K562 (cell line): ENCODE data around the gene GGT6. TPM values are rescaled to one million over a fixed set of nuclear protein-coding genes. Genes with fewer than 3 reads are reported as not detected.

Source experiments
- ATAC-seq: fragments of 200-7000 bp; cut with Tn5 transposase; 3 replicates; pipeline ENCODE4 v1.9.1; 2020; ENCODE audit warnings: moderate library complexity
- BruUV-seq: library from RNA; stranded (reverse); fragments of 400-500 nt; replicated peaks from 2 replicates; lab custom pipeline; 2021; lab: Mats Ljungman, UMichigan
- CTCF ChIA-PET: fragments of 300-600 bp; formaldehyde crosslinking; extraction: SDS; loops from one replicate; lab custom pipeline; 2021; ENCODE audit warnings: low intra/inter-chr PET ratio; lab: Yijun Ruan, JAX
- POLR2A ChIA-PET: fragments of 300-600, 350-650 bp; sonication (Branson Sonifier 250); formaldehyde crosslinking; extraction: SDS; loops from one replicate; lab custom pipeline; 2021; ENCODE audit warnings: antibody characterized with exemption, inconsistent platforms; lab: Yijun Ruan, JAX
- DNase-seq, 4 experiments: peaks; one replicate each; pipeline versions ENCODE4 v3.0.0 to v3.0.0-alpha.2; 2011 to 2018; ENCODE audit warnings: low spot score in 3 of 4, mixed read lengths in 3 of 4; ENCODE audit errors: extremely low read depth in 1 of 4
- FAIRE-seq: peaks from 2 replicates; lab custom pipeline; 2011; peaks lifted over from hg19 to GRCh38; lab: Jason Lieb, UNC
- H2AFZ ChIP-seq: 2 replicates; pipeline ENCODE4 v1.6.0; 2011; ENCODE audit warnings: low read depth, low read length, control low read depth, inconsistent platforms
- H3K27ac ChIP-seq: fragments of 200-600 bp; 3 replicates; pipeline ENCODE4 v1.8.0; 2011; ENCODE audit warnings: low read depth, mild to moderate bottlenecking, control low read depth, inconsistent platforms, low read length, moderate library complexity, mixed read lengths; ENCODE audit errors: extremely low read depth
- H3K27me3 ChIP-seq, 2 experiments: fragments of 300-600 bp in 1 of 2; 2 replicates in 1 of 2; 3 replicates in 1 of 2; pipeline versions ENCODE4 v1.6.0 to v1.8.0; 2011; ENCODE audit warnings: inconsistent platforms in 2 of 2, low read length in 2 of 2, mild to moderate bottlenecking in 1 of 2, mixed read lengths in 1 of 2, moderate library complexity in 1 of 2; ENCODE audit not compliant: control insufficient read depth in 2 of 2, insufficient read depth in 2 of 2
- H3K36me3 ChIP-seq: fragments of 300-600 bp; 3 replicates; pipeline ENCODE4 v1.8.0; 2011; ENCODE audit warnings: mild to moderate bottlenecking, low read length, inconsistent platforms; ENCODE audit not compliant: control insufficient read depth, insufficient read depth
- H3K4me1 ChIP-seq, 2 experiments: fragments of 200-600 bp in 1 of 2; replicated peaks in 1 of 2; 2 replicates in 1 of 2; 3 replicates in 1 of 2; pipeline versions ENCODE4 v1.5.1 to v1.8.0; 2011; ENCODE audit warnings: inconsistent platforms in 2 of 2, low read length in 2 of 2, mild to moderate bottlenecking in 1 of 2, mixed read lengths in 1 of 2, moderate library complexity in 1 of 2; ENCODE audit not compliant: control insufficient read depth in 2 of 2, insufficient read depth in 2 of 2
- H3K4me2 ChIP-seq: 2 replicates; pipeline ENCODE4 v1.6.1; 2011; ENCODE audit warnings: low read length, control low read depth, inconsistent platforms, mixed read lengths; ENCODE audit not compliant: insufficient read depth
- H3K4me3 ChIP-seq: fragments of 200-600 bp; sonication (generic), shearing (Covaris generic); 2 replicates; pipeline ENCODE4 v1.5.1; 2016; ENCODE audit warnings: control low read depth, inconsistent platforms
- H3K79me2 ChIP-seq: fragments of 200-600 bp; 3 replicates; pipeline ENCODE4 v1.8.0; 2011; ENCODE audit warnings: low read length, inconsistent platforms; ENCODE audit not compliant: control insufficient read depth, insufficient read depth
- H3K9ac ChIP-seq, 2 experiments: 2 replicates each; pipeline versions ENCODE4 v1.6.0 to v1.6.1; 2011; ENCODE audit warnings: low read depth in 2 of 2, low read length in 2 of 2, control low read depth in 1 of 2, inconsistent platforms in 1 of 2, mild to moderate bottlenecking in 1 of 2, mixed read lengths in 1 of 2; ENCODE audit not compliant: insufficient read depth in 1 of 2
- H3K9me1 ChIP-seq: one replicate; pipeline ENCODE4 v1.6.0; 2011; ENCODE audit warnings: inconsistent platforms, mild to moderate bottlenecking, low read length, moderate library complexity; ENCODE audit not compliant: control insufficient read depth, insufficient read depth
- H3K9me3 ChIP-seq: replicated peaks from 2 replicates; pipeline ENCODE4 v1.5.1; 2011; ENCODE audit warnings: low read depth, low read length, inconsistent platforms; ENCODE audit not compliant: control insufficient read depth, insufficient read depth
- H4K20me1 ChIP-seq: replicated peaks from 2 replicates; pipeline ENCODE4 v1.6.1; 2011; ENCODE audit warnings: low read length, inconsistent platforms, mixed read lengths; ENCODE audit not compliant: control insufficient read depth, insufficient read depth
- CSDE1 ChIP-seq, 2 experiments: fragments of 450-650 bp; IDR thresholded peaks; 2 replicates each; pipeline ENCODE4 v1.6.1; 2016; ENCODE audit warnings: mild to moderate bottlenecking in 1 of 2
- FOXK2 ChIP-seq, 2 experiments: fragments of 450-650 bp; IDR thresholded peaks in 1 of 2; conservative IDR thresholded peaks in 1 of 2; 2 replicates each; pipeline ENCODE4 v1.6.1; 2016; ENCODE audit warnings: low read depth in 2 of 2, mild to moderate bottlenecking in 1 of 2
- HDAC8 ChIP-seq: fragments of 450-650 bp; IDR thresholded peaks from 2 replicates; pipeline ENCODE4 v1.6.1; 2016; ENCODE audit warnings: mild to moderate bottlenecking, missing genetic modification characterization, moderate library complexity, missing compliant biosample characterization
- IRF9 ChIP-seq: fragments of 450-650 bp; IDR thresholded peaks from 2 replicates; pipeline ENCODE4 v1.6.1; 2016; ENCODE audit warnings: missing biosample characterization, missing genetic modification characterization
- JUNB ChIP-seq: fragments of 450-650 bp; formaldehyde crosslinking; conservative IDR thresholded peaks from 2 replicates; pipeline ENCODE4 v1.4.0; 2020; ENCODE audit warnings: mild to moderate bottlenecking
- KDM4B ChIP-seq, 2 experiments: fragments of 450-650 bp in 1 of 2; sonication (generic) in 1 of 2; IDR thresholded peaks; 2 replicates each; pipeline ENCODE4 v1.6.1; 2016 to 2017; ENCODE audit warnings: borderline replicate concordance in 2 of 2, antibody characterized with exemption in 1 of 2, low read depth in 1 of 2, mild to moderate bottlenecking in 1 of 2
- NCOA6 ChIP-seq: fragments of 450-650 bp; IDR thresholded peaks from 2 replicates; pipeline ENCODE4 v1.6.1; 2017; ENCODE audit warnings: mild to moderate bottlenecking
- NR3C1 ChIP-seq: sonication (generic); formaldehyde crosslinking; IDR thresholded peaks from 2 replicates; pipeline ENCODE4 v1.8.1; 2022; ENCODE audit warnings: missing genetic modification reagents
- NRF1 ChIP-seq, 2 experiments: fragments of 450-650 bp; IDR thresholded peaks in 1 of 2; conservative IDR thresholded peaks in 1 of 2; 2 replicates each; pipeline ENCODE4 v1.6.1; 2014; ENCODE audit warnings: mild to moderate bottlenecking in 2 of 2
- RBBP5 ChIP-seq: fragments of 200-600 bp; sonication (generic); IDR thresholded peaks from 2 replicates; pipeline ENCODE4 v1.6.1; 2012; ENCODE audit warnings: borderline replicate concordance, mild to moderate bottlenecking, low read length, control low read depth, inconsistent platforms; ENCODE audit not compliant: insufficient read depth, poor library complexity, severe bottlenecking
- RUNX1 ChIP-seq: sonication (generic); IDR thresholded peaks from 2 replicates; pipeline ENCODE4 v1.6.1; 2016; ENCODE audit warnings: antibody characterized with exemption, low read depth
- SAFB2 ChIP-seq: fragments of 200-400 bp; formaldehyde crosslinking; IDR thresholded peaks from 2 replicates; pipeline ENCODE4 v1.6.1; 2018; ENCODE audit warnings: borderline replicate concordance, low read length, low read depth, moderate library complexity; ENCODE audit not compliant: severe bottlenecking
- SIN3B ChIP-seq: fragments of 450-650 bp; IDR thresholded peaks from 2 replicates; pipeline ENCODE4 v1.6.1; 2017; ENCODE audit warnings: low read depth, mild to moderate bottlenecking, moderate library complexity
- TAF7 ChIP-seq: fragments of 450-650 bp; IDR thresholded peaks from 2 replicates; pipeline ENCODE4 v1.6.1; 2016; ENCODE audit warnings: missing genetic modification characterization, missing compliant biosample characterization
- TCF7L2 ChIP-seq: fragments of 150-350 bp; IDR thresholded peaks from 2 replicates; pipeline ENCODE4 v1.6.1; 2016; ENCODE audit warnings: low read depth, mild to moderate bottlenecking, low read length, moderate library complexity
- TOE1 ChIP-seq, 2 experiments: fragments of 450-650 bp in 1 of 2; sonication (generic) in 1 of 2; formaldehyde crosslinking in 1 of 2; IDR thresholded peaks; 2 replicates each; pipeline versions ENCODE4 v1.7.1 to v1.8.0; 2016 to 2022; ENCODE audit warnings: borderline replicate concordance in 2 of 2, mild to moderate bottlenecking in 2 of 2, antibody characterized with exemption in 1 of 2, inconsistent platforms in 1 of 2, low read depth in 1 of 2, missing genetic modification reagents in 1 of 2, moderate library complexity in 1 of 2
- ZBTB9 ChIP-seq: fragments of 450-650 bp; formaldehyde crosslinking; IDR thresholded peaks from 2 replicates; pipeline ENCODE4 v1.4.0; 2020; ENCODE audit warnings: mild to moderate bottlenecking, moderate library complexity
- ZFP1 ChIP-seq: fragments of 450-650 bp; formaldehyde crosslinking; IDR thresholded peaks from 2 replicates; pipeline ENCODE4 v1.4.0; 2020; ENCODE audit warnings: mild to moderate bottlenecking, mixed read lengths
- ZNF197 ChIP-seq: fragments of 200-800 bp; sonication (Bioruptor generic); IDR thresholded peaks from 2 replicates; pipeline ENCODE4 v1.6.1; 2016; ENCODE audit warnings: low read depth, missing genetic modification characterization, missing compliant biosample characterization
- WGBS: fragments of 100-300 bp; shearing (Covaris generic); methylation state at CpG from one replicate; pipeline ENCODE4 v1.1.6; 2016; ENCODE audit warnings: low coverage, mixed read lengths; ENCODE audit not compliant: insufficient coverage; ENCODE audit errors: missing lambda C conversion rate; 5-methylcytosine and 5-hydroxymethylcytosine counted together
- in situ Hi-C: fragments of 300-500 bp; cut with MboI; formaldehyde crosslinking; loops from 4 replicates; pipeline ENCODE4 v1.15.0; 2018; ENCODE audit warnings: inconsistent platforms, mixed read lengths
- intact Hi-C: fragments of 100-400 bp; cut with micrococcal nuclease; formaldehyde crosslinking; loops from 2 replicates; pipeline ENCODE4 v1.14.2; 2022
- polyA plus RNA-seq, 8 experiments: library from polyadenylated mRNA; depleted of rRNA in 4 of 8; stranded (reverse) in 5 of 8; unstranded in 3 of 8; fragments of >200 nt; fragmentation: Nextera tagmentation in 2 of 8; fragmentation: Illumina TruSeq in 1 of 8; extraction: Ambion mirVana in 2 of 8; extraction: Trizol in 1 of 8; gene quantifications; 2 replicates each; pipeline versions ENCODE4 v1.2.1 to v1.2.3, GENCODE V29; 2011 to 2014; ENCODE audit warnings: inconsistent platforms in 1 of 8, missing spikeins in 1 of 8
- total RNA-seq, 7 experiments: library from RNA; depleted of rRNA in 6 of 7; stranded (reverse); fragments of >200 nt in 6 of 7; fragmentation: Illumina TruSeq in 2 of 7; extraction: Trizol in 2 of 7; gene quantifications; 2 replicates each; pipeline versions ENCODE4 v1.2.1 to v1.2.3, GENCODE V29; 2011 to 2021; ENCODE audit warnings: low replicate concordance in 1 of 7

The GGT6 gene
- total and polyA plus RNA-seq, 9 of the 15 experiments (the other 6 are each of a cell fraction or from before 2014, with no cell fraction given): 0.09 TPM; not detected in 8

GRCh38 chr17:4598776-4599504, 38.6 kb upstream of the GGT6 start:
- Histone ChIP-seq H3K4me3 (no peak overlapping the region), H3K9ac (no peak overlapping the region), H4K20me1 (0 out of 2 replicates have a peak, but pooled peaks cover 3% of the 10 kb centered on the region), H3K79me2 (no peaks in the 10 kb centered on the region), H3K36me3 (no peaks in the 10 kb centered on the region), H3K4me2 (no peak overlapping the region), H3K4me1 (peaks cover 0 to 21% of the 10 kb centered on the region in 2 experiments; a peak in 3 of 5 replicates), H3K9me3 (no peaks in the 10 kb centered on the region), H2AFZ (no peak overlapping the region), H3K9me1 (no peaks in the 10 kb centered on the region), H3K27me3 (peaks cover 3 to 80% of the 10 kb centered on the region in 2 experiments; a peak in 4 of 5 replicates), H3K27ac (no peak overlapping the region)
- no peak for TF ChIP-seq TCF7L2
- no peak for TF ChIP-seq NR3C1 (CRISPR knock-in tag)
- TF ChIP-seq SAFB2: no peak
- TF ChIP-seq JUNB (CRISPR knock-in tag): no peak
- TF ChIP-seq NCOA6: no peak
- TF ChIP-seq TOE1 (IDR thresholded peaks at IDR 0.05; ENCODE audit: borderline replicate concordance): no peak
- TF ChIP-seq TOE1 (CRISPR knock-in tag; IDR thresholded peaks at IDR 0.05; ENCODE audit: borderline replicate concordance, low read depth): no peak
- TF ChIP-seq FOXK2 (conservative IDR thresholded peaks at IDR 0.05 in 1 of 2, IDR thresholded peaks at IDR 0.05 in 1 of 2; ENCODE audit: low read depth in 2 of 2): no peak
- TF ChIP-seq ZNF197: no peak
- TF ChIP-seq SIN3B: no peak
- no peak for TF ChIP-seq RUNX1
- TF ChIP-seq ZBTB9 (CRISPR knock-in tag): no peak
- no peak for TF ChIP-seq TAF7
- TF ChIP-seq ZFP1 (CRISPR knock-in tag): no peak
- no peak for TF ChIP-seq CSDE1 (IDR thresholded peaks at IDR 0.05)
- TF ChIP-seq NRF1 (conservative IDR thresholded peaks at IDR 0.05 in 1 of 2, IDR thresholded peaks at IDR 0.05 in 1 of 2): no peak
- no peak for TF ChIP-seq KDM4B (IDR thresholded peaks at IDR 0.05; ENCODE audit: borderline replicate concordance in 2 of 2, low read depth in 1 of 2)
- TF ChIP-seq IRF9 (tag): no peak
- no peak for TF ChIP-seq RBBP5
- TF ChIP-seq HDAC8: no peak
- FAIRE-seq (no peak), DNase-seq (no peak), ATAC-seq (no peak)
- intact Hi-C loops: no loop called here
- in situ Hi-C loops: no loop called here
- 31% methylated on average over 13 of the region's 20 CpGs for WGBS
- no TSS peak for BruUV-seq
- ChIA-PET CTCF (no interaction called here), POLR2A (interaction anchor here (0.8 kb wide), 1 partner anchor 28 kb away, joined by 3 read pairs; no protein-coding TSS in a partner anchor)
